GM23338 (cell line): Measurements from ENCODE around the gene LRRC63. TPM values are rescaled to one million over a fixed set of nuclear protein-coding genes. Genes with fewer than 3 reads are reported as not detected.

Experiments
- CREB1 ChIP-seq: fragments of 250-450 bp; sonication (Bioruptor Pico); IDR thresholded peaks from 2 replicates; pipeline ENCODE4 v1.5.0; 2020; ENCODE audit warnings: low read depth, mild to moderate bottlenecking, moderate library complexity
- CTCF ChIP-seq, 2 experiments: fragments of 200-600 bp in 1 of 2; sonication (generic) in 1 of 2; conservative IDR thresholded peaks; 2 replicates each; pipeline versions ENCODE4 v1.5.1 to v1.6.1; 2016 to 2017; ENCODE audit warnings: antibody characterized with exemption in 2 of 2, low read depth in 2 of 2, mild to moderate bottlenecking in 2 of 2, moderate library complexity in 1 of 2
- ETS1 ChIP-seq: IDR thresholded peaks from 2 replicates; pipeline ENCODE4 v1.6.1; 2016; ENCODE audit warnings: antibody characterized with exemption
- EZH2 ChIP-seq: fragments of 200-600 bp; sonication (generic); IDR thresholded peaks from one replicate; pipeline ENCODE4 v1.8.0; 2017; ENCODE audit warnings: antibody characterized with exemption, mild to moderate bottlenecking, low read depth; ENCODE audit not compliant: unreplicated experiment
- EZH2phosphoT487 ChIP-seq: fragments of 200-600 bp; sonication (generic); IDR thresholded peaks from one replicate; pipeline ENCODE4 v1.8.1; 2018; ENCODE audit warnings: antibody characterized with exemption; ENCODE audit not compliant: unreplicated experiment
- JUNB ChIP-seq: IDR thresholded peaks from one replicate; pipeline ENCODE4 v1.6.1; 2016; ENCODE audit warnings: antibody characterized with exemption; ENCODE audit not compliant: unreplicated experiment
- POLR2AphosphoS5 ChIP-seq: IDR thresholded peaks from 2 replicates; pipeline ENCODE4 v1.6.1; 2016; ENCODE audit warnings: antibody characterized with exemption, low read depth
- ZNF331 ChIP-seq: fragments of 250-450 bp; sonication (Bioruptor Pico); IDR thresholded peaks from 2 replicates; pipeline ENCODE4 v1.5.0; 2020; ENCODE audit warnings: low read depth, mild to moderate bottlenecking, moderate library complexity
- polyA plus RNA-seq: library from polyadenylated mRNA; unstranded; fragments of >200 nt; fragmentation: Nextera tagmentation; extraction: Ambion mirVana; gene quantifications from 2 replicates; pipeline ENCODE4 v1.2.1, GENCODE V29; 2016
- total RNA-seq: library from RNA; depleted of rRNA; stranded (reverse); fragments of >200 nt; shearing (Covaris generic); gene quantifications from 2 replicates; pipeline ENCODE4 v1.2.3, GENCODE V29; 2014
- TF ChIP-seq, protein P1 (sequence below): fragments of 250-450 bp; sonication (Bioruptor Pico); IDR thresholded peaks from 2 replicates; pipeline ENCODE4 v1.5.0; 2020; ENCODE audit warnings: mild to moderate bottlenecking, moderate library complexity

The LRRC63 gene
- total and polyA plus RNA-seq, 2 experiments from 2014 or later: not detected

- TF ChIP-seq, protein P1, sequence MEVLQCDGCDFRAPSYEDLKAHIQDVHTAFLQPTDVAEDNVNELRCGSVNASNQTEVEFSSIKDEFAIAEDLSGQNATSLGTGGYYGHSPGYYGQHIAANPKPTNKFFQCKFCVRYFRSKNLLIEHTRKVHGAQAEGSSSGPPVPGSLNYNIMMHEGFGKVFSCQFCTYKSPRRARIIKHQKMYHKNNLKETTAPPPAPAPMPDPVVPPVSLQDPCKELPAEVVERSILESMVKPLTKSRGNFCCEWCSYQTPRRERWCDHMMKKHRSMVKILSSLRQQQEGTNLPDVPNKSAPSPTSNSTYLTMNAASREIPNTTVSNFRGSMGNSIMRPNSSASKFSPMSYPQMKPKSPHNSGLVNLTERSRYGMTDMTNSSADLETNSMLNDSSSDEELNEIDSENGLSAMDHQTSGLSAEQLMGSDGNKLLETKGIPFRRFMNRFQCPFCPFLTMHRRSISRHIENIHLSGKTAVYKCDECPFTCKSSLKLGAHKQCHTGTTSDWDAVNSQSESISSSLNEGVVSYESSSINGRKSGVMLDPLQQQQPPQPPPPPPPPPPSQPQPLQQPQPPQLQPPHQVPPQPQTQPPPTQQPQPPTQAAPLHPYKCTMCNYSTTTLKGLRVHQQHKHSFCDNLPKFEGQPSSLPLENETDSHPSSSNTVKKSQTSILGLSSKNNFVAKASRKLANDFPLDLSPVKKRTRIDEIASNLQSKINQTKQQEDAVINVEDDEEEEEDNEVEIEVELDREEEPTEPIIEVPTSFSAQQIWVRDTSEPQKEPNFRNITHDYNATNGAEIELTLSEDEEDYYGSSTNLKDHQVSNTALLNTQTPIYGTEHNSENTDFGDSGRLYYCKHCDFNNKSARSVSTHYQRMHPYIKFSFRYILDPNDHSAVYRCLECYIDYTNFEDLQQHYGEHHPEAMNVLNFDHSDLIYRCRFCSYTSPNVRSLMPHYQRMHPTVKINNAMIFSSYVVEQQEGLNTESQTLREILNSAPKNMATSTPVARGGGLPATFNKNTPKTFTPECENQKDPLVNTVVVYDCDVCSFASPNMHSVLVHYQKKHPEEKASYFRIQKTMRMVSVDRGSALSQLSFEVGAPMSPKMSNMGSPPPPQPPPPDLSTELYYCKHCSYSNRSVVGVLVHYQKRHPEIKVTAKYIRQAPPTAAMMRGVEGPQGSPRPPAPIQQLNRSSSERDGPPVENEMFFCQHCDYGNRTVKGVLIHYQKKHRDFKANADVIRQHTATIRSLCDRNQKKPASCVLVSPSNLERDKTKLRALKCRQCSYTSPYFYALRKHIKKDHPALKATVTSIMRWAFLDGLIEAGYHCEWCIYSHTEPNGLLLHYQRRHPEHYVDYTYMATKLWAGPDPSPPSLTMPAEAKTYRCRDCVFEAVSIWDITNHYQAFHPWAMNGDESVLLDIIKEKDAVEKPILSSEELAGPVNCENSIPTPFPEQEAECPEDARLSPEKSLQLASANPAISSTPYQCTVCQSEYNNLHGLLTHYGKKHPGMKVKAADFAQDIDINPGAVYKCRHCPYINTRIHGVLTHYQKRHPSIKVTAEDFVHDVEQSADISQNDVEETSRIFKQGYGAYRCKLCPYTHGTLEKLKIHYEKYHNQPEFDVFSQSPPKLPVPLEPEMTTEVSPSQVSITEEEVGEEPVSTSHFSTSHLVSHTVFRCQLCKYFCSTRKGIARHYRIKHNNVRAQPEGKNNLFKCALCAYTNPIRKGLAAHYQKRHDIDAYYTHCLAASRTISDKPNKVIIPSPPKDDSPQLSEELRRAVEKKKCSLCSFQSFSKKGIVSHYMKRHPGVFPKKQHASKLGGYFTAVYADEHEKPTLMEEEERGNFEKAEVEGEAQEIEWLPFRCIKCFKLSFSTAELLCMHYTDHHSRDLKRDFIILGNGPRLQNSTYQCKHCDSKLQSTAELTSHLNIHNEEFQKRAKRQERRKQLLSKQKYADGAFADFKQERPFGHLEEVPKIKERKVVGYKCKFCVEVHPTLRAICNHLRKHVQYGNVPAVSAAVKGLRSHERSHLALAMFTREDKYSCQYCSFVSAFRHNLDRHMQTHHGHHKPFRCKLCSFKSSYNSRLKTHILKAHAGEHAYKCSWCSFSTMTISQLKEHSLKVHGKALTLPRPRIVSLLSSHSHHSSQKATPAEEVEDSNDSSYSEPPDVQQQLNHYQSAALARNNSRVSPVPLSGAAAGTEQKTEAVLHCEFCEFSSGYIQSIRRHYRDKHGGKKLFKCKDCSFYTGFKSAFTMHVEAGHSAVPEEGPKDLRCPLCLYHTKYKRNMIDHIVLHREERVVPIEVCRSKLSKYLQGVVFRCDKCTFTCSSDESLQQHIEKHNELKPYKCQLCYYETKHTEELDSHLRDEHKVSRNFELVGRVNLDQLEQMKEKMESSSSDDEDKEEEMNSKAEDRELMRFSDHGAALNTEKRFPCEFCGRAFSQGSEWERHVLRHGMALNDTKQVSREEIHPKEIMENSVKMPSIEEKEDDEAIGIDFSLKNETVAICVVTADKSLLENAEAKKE (CRISPR knock-in tag): no peak
- no peak for TF ChIP-seq EZH2phosphoT487
- no peak for TF ChIP-seq POLR2AphosphoS5
- no peak for TF ChIP-seq JUNB
- no peak for TF ChIP-seq ETS1
- no peak for TF ChIP-seq ZNF331 (CRISPR knock-in tag)
- no peak for TF ChIP-seq CREB1 (CRISPR knock-in tag)
- no peak for TF ChIP-seq CTCF (conservative IDR thresholded peaks at IDR 0.05; ENCODE audit: low read depth in 2 of 2)
- TF ChIP-seq EZH2: no peak
Observed at GRCh38 chr13:46232281-46232680, 20.6 kb downstream of the LRRC63 start (continued).
